HG02588 (cell line): ENCODE data around the gene CXorf65.

Source experiments
- ATAC-seq: cut with Tn5 transposase; IDR thresholded peaks from one replicate; pipeline ENCODE4 v1.9.1; 2021; ENCODE audit warnings: mild to moderate bottlenecking, moderate library complexity; ENCODE audit not compliant: unreplicated experiment

The CXorf65 gene

DNA sequence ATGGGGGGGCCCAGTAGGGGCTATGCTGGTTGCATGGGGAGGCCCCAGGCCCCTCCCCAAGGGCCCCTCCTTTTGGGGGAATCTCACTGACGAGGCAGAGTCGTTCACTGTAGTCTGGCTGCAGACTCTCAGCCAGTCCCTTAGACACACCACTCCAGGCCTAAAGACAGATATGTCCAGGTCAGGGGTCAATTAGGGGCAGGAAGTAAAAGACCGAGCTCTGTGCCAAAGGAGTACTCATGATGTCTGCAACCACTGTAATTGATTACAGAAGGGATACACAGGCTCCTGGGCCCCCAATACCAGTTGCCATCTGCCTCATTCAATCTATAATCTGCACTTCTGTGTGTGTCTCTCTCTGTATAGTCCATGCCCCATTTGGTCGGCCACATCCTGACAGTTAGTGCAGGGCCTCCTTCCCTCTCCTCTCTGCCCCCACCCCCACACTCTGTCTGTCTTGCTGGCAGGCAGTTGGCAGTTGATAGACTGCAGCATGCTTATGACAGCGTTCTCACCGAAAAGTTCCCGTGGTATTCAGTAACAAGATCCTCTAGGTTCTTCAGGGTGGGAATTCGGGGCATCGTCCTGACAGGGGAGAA is 1.3 kb upstream of the CXorf65 start:
- no peak for ATAC-seq

DNA sequence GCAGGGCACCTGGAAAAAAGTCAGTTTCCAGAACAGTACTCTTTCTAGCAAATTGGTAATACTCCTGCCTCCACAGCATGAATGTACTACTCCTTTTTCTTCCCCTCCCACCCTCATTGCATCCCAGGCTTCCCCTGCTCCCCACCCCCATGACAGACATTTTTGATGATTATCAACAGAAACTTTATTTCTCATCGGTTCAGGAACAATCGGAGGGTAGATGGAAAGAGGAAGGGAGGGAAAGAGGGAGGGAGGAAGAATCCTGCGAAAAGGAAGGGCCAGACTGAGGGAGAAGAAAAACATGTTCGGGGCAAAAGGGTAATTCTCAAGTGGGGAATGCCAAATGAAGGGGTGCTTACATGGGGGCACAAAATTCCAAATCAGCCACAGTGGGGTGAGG is 705 bp upstream of the CXorf65 start:
- ATAC-seq = no peak

DNA sequence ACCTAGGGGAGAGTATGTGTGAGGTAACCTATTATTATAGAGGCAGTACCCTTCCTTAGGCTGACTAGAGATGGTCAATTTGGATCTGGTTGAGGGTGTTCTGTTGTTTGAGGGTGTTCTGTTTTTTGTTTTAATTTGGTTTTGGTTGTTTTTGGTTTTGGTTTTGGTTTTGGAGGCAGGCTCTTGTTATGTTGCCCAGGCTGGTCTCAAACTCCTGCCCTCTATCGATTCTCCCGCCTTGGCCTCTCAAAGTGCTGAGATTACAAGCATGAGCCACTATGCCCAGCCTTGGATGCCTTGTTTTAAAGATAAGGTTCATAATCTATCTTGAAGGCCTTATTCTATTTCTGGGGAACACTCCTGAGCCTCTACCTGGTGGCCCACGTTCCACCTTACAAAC is 912 bp downstream of the CXorf65 start:
- ATAC-seq = no peak

DNA sequence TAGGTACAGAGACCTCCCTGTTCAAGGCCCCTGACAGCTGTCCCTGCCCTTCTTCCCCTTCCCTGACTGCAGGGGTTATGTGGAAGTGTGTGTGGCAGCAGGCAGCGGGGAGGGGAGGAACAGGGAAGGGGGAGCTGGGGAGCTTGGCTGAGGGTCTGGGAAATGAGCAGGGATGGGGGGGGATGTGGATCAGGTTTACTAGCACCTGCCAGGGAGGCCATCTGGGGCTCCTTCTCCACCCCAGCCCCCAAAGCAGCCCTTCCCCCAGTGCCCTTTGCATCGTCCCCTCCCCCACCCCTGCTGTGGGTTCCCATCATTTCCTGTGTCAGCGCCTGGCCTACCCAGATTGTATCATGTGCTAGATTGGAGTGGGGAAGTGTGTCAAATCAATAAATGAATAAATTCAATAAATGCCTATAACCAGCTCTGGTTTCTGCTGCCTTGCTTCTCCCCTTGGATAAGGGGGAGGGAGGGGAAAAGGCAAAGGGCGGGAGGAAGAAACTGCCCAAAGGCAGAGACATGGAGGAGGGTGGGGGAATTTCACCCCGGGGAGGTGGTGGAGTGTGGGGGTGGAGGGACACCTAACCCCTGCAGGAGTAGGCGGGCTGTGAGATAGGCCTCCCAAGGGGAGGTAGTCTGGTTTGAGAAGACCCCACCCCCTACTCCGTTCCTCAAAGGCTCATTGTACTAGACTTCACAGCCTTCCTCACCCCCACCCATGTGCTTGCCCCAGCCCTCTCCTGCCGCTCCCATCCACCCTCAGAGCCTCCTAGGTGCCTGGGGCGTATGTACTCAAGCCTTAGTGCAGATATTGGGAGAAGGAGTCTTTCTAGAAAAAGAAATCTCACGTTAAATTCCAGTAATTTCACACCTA is 3.2 kb downstream of the CXorf65 start:
- no peak for ATAC-seq

GRCh38 chrX:71102292-71102691 is 4.2 kb downstream of the CXorf65 start:
- no peak for ATAC-seq

GRCh38 chrX:71100581-71101505 is 5.7 kb downstream of the CXorf65 start:
- no peak for ATAC-seq

DNA sequence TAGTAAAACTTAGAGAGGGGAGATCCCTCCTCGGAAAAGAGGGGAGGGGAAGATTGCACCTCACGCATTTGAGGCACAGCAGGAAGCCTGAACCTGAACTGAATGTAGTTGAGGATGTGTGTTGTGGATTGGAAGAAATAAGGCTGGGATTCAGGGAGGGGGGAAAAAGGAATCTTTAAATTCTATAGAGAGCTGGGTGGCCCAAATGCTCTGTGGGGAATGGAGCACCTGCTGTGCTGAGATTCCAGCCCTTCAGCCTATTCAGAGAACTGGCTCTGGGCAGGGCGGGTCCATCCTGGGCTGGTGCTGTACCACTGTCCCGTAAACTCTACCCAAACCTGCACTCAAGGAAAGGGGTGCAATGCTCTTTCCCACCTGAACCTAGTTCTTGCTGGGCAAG is 6.8 kb downstream of the CXorf65 start:
- no peak for ATAC-seq

DNA sequence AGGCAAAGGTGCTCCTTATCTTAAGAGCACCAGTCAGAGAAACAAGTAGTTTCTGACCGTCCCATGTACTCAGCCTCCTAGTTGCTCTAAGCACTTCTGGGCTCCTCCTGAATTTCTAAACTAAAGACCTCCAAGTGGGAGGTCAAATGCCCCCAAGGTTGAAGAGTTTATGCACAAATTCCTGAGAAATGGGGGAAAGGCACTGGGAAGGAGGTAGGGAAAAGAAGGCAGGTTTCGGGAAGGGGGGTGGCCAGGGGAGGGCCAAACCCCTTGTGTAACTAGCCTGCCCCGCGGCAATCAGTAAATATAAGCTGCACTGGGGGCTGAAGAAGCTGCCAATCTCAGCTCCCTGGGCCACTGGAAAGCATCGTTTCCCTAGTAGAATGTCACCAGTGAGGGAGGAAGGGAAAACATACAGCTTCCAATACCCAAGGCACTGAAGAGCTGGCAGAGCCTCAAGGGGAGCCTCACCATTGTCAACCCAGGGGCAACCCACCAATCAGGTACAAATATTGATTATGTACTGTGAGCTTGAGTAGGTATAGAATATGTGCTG is 7.5 kb downstream of the CXorf65 start:
- ATAC-seq = no peak

DNA sequence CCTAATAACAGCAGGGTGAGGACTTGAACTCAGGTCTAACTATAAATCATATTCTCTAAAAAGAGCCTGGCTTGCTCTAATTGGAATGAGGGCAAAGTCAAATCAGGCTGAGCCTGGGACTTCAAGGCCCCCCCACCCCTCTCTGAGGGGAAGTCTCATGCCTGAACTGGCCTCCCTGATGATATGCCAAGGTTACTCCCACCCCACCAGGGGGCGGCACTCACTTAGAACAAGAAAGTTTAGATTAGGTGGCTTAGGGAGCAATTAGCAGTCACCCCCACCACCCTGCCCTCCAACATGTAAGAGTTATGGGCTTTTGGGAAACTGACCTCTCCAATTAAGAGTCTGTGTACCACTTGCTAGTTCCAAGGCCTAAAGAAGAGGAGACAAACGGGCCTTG is 8.2 kb downstream of the CXorf65 start:
- ATAC-seq = no peak

GRCh38 chrX:71096760-71097032 is 9.8 kb downstream of the CXorf65 start:
- no peak for ATAC-seq

DNA sequence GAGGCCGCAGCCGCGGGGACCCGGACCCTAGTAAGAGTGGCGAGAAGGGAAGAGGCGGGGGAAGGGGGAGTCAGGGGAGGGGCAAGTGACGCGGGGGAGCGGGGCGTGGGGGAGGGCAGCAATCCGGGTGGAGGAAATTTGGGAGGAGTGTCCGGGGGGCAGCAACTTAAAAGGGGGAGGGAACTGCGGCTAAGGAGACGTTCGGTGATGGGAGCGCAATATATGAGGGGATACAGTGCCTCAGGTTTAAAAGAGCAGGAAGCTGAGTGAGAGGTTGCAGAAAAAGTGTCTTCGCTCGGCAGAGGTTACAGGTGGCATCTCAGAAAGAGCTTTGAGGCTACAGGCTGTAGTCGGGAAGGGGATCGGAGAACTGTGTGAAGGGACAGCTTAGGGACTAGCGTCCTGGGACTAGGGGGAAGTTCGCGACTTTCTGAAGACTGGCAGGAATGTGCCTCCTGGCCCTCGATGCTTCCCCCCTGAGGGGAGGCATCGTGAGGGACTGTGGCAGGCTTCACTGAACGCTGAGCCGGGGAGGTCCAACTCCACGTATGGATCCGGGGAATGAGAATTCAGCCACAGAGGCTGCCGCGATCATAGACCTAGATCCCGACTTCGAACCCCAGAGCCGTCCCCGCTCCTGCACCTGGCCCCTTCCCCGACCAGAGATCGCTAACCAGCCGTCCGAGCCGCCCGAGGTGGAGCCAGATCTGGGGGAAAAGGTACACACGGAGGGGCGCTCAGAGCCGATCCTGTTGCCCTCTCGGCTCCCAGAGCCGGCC is 10.4 kb downstream of the CXorf65 start:
- no peak for ATAC-seq

GRCh38 chrX:71095555-71095980 is 11.0 kb downstream of the CXorf65 start, which contains the start of gene FOXO4:
TSS of gene FOXO4 (plus strand) at chrX:71095851. CDS start at chrX:71096529, 678 bp downstream.
- ATAC-seq = peak; percentile 95

GRCh38 chrX:71095033-71095432 is 11.5 kb downstream of the CXorf65 start:
- no peak for ATAC-seq

DNA sequence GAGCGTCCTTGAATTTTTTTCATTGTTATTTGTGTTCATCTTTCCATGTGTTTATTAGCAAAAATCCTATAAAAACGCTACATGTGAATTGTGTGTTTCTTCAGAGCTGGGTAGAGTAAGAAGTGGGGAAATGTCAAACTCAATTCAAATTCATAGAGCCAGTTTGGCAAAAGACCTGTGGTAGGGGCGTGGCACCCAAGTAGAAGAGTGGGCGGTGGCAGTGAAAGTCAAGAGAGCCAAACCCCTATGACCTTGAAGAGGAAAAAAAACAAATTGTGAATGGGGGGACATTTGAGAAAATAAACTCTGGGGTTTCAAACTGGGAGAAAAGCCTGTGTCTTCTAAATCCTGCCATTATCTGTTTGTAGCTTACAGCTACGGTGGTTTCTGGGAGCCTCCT is 15.3 kb downstream of the CXorf65 start:
- no peak for ATAC-seq

GRCh38 chrX:71085900-71086299 is 20.6 kb downstream of the CXorf65 start:
- no peak for ATAC-seq

GRCh38 chrX:71082822-71083221 is 23.7 kb downstream of the CXorf65 start:
- ATAC-seq = no peak

- no peak for ATAC-seq
Measured at GRCh38 chrX:71082124-71082647, 24.4 kb downstream of the CXorf65 start.

GRCh38 chrX:71081330-71082123 is 25.0 kb downstream of the CXorf65 start:
- no peak for ATAC-seq

GRCh38 chrX:71070531-71070930 is 36.0 kb downstream of the CXorf65 start:
- no peak for ATAC-seq
